Measurements from ENCODE around the gene PPP1CB. TPM values are rescaled to one million over a fixed set of nuclear protein-coding genes. Genes with fewer than 3 reads are reported as not detected.

Gene PPP1CB
- total RNA-seq, 1 donor from 2014 or later = 236 TPM

GRCh38 chr2:28767337-28767736 lies 15.7 kb downstream of the PPP1CB start:
- DNase-seq (ENCODE audit: extremely low spot score in 2 of 2) = no peak
- Histone ChIP-seq H3K36me3 (no peaks in the 10 kb centered on the region), H3K9me3 (no peaks in the 10 kb centered on the region), H3K27ac (no peak overlapping the region), H3K27me3 (no peaks in the 10 kb centered on the region), H3K4me1 (peaks cover 93% of the 10 kb centered on the region), H3K4me3 (no peak overlapping the region)
- no peak for TF ChIP-seq POLR2AphosphoS5 (IDR thresholded peaks at IDR 0.05; ENCODE audit: insufficient read depth in 1 of 2, low read depth in 1 of 2)
- no peak for TF ChIP-seq POLR2A (IDR thresholded peaks at IDR 0.05)
- TF ChIP-seq CTCF (IDR thresholded peaks at IDR 0.05) = no peak
- intact Hi-C loops (cut with DNase I) = no loop called here

DNA sequence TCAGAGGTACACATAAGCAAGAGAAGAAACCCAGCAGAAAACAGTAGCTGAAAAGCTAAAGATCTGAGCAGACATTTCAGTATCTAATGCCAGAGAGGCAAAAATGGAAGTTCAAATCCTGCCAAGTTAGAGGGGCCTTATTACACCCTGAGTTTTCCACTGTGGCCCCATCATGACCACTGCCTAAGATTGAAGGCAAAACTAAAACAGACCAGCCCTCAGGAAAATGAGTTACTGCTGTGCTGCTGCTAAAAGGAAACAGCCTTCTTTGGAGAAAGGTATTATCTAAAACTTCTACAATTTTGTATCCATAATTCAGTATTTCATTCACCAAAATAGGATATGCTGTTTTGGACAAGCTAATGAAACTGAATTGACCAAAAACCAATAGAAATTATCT lies 16.8 kb downstream of the PPP1CB start:
- no peaks in the 10 kb centered on the region for H3K9me3 ChIP-seq
- intact Hi-C loops (cut with DNase I) = loop anchor here (2.0 kb wide), 1 partner anchor 58 kb away; no protein-coding TSS in a partner anchor
- H3K27ac ChIP-seq = no peak overlapping the region
- DNase-seq (ENCODE audit: extremely low spot score in 2 of 2) = no peak
- TF ChIP-seq POLR2A (IDR thresholded peaks at IDR 0.05) (no peak), CTCF (IDR thresholded peaks at IDR 0.05) (no peak), POLR2AphosphoS5 (IDR thresholded peaks at IDR 0.05; ENCODE audit: insufficient read depth in 1 of 2, low read depth in 1 of 2) (no peak)
- H3K4me1 ChIP-seq = peaks cover 92% of the 10 kb centered on the region
- no peaks in the 10 kb centered on the region for H3K27me3 ChIP-seq
- H3K4me3 ChIP-seq = no peak overlapping the region
- no peaks in the 10 kb centered on the region for H3K36me3 ChIP-seq

DNA sequence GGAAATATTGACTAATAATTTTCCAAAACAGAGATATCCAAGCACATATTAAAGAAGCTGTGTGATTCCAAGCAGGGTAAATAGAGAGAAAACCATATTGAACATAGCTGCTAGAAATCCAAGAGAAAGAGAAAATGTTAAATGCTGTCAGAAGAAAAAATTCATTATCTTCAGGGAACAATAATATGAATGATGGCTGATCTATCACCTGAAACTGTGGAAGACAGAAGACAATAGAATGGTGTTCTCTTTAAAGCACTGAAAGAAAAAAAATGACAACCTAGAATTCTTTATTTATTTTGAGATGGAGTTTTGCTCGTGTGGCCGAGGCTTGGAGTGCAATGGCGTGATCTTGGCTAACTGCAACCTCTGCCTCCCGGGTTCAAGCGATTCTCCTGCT lies 17.3 kb downstream of the PPP1CB start:
- no peak for DNase-seq (ENCODE audit: extremely low spot score in 2 of 2)
- TF ChIP-seq POLR2A (IDR thresholded peaks at IDR 0.05) (no peak), CTCF (IDR thresholded peaks at IDR 0.05) (no peak), POLR2AphosphoS5 (IDR thresholded peaks at IDR 0.05; ENCODE audit: insufficient read depth in 1 of 2, low read depth in 1 of 2) (no peak)
- Histone ChIP-seq H3K36me3 (no peaks in the 10 kb centered on the region), H3K27ac (no peak overlapping the region), H3K9me3 (no peaks in the 10 kb centered on the region), H3K4me3 (no peak overlapping the region), H3K4me1 (peaks cover 92% of the 10 kb centered on the region), H3K27me3 (no peaks in the 10 kb centered on the region)
- intact Hi-C loops (cut with DNase I) = loop anchor here (2.0 kb wide), 1 partner anchor 58 kb away; no protein-coding TSS in a partner anchor

DNA sequence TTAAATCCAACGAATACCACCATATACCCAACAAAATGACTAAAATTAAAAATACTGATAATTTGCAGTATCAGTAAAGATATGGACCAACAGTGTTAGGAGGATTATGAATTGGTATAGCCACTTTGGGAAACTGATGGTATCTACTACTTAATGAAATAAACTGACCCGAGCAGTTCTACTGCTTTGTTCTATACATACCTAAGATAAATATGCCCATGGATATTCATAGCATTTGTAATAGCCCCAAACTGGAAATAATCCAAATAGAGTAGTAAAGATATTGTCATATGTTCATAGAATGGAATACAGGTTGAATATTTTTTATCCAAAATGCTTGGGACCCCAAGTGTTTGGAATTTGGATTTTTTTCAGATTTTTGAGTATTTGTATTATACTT lies 20.7 kb downstream of the PPP1CB start:
- H3K4me1 ChIP-seq = peaks cover 74% of the 10 kb centered on the region
- H3K4me3 ChIP-seq = no peak overlapping the region
- TF ChIP-seq CTCF (IDR thresholded peaks at IDR 0.05) (no peak), POLR2AphosphoS5 (IDR thresholded peaks at IDR 0.05; ENCODE audit: insufficient read depth in 1 of 2, low read depth in 1 of 2) (no peak), POLR2A (IDR thresholded peaks at IDR 0.05) (no peak)
- H3K27me3 ChIP-seq = no peaks in the 10 kb centered on the region
- intact Hi-C loops (cut with DNase I) = no loop called here
- H3K27ac ChIP-seq = no peak overlapping the region
- H3K9me3 ChIP-seq = no peaks in the 10 kb centered on the region
- H3K36me3 ChIP-seq = peaks cover 0 to 7% of the 10 kb centered on the region in 2 donors
- DNase-seq (ENCODE audit: extremely low spot score in 2 of 2) = no peak

DNA sequence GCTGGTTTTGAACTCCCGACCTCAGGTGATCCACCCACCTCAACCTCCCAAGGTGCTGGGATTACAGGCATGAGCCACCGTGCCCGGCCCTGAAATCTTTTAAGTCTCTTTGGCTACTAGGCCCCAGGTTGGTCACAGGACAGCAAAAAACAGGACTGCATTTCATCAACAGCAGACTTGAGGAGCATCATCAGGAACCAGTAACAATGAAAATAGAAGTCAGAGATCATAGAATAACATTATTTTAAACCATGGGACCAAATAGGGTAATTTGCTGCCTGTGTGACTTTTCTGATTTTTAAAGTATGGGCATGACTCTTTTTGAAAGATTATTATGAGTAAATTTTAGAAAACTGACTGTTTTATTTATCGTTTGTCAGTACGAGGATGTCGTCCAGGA lies 24.8 kb downstream of the PPP1CB start:
- DNase-seq (ENCODE audit: extremely low spot score in 2 of 2) = no peak
- H3K27ac ChIP-seq = no peak overlapping the region
- H3K36me3 ChIP-seq = peaks cover 0 to 44% of the 10 kb centered on the region in 2 donors
- intact Hi-C loops (cut with DNase I) = no loop called here
- H3K27me3 ChIP-seq = no peaks in the 10 kb centered on the region
- H3K4me1 ChIP-seq = peaks cover 35% of the 10 kb centered on the region
- no peak for TF ChIP-seq POLR2AphosphoS5 (IDR thresholded peaks at IDR 0.05; ENCODE audit: insufficient read depth in 1 of 2, low read depth in 1 of 2)
- TF ChIP-seq POLR2A (IDR thresholded peaks at IDR 0.05) = no peak
- TF ChIP-seq CTCF (IDR thresholded peaks at IDR 0.05) = no peak
- no peak overlapping the region for H3K4me3 ChIP-seq
- H3K9me3 ChIP-seq = no peaks in the 10 kb centered on the region
